K562 (cell line): Measurements from ENCODE around the gene FMOD. TPM values are rescaled to one million over a fixed set of nuclear protein-coding genes. Genes with fewer than 3 reads are reported as not detected.

Experiments used
- ARHGAP35 ChIP-seq: fragments of 450-650 bp; IDR thresholded peaks from 2 replicates; pipeline ENCODE4 v1.6.1; 2018; ENCODE audit not compliant: partially characterized antibody
- ATF3 ChIP-seq, 2 experiments: fragments of 450-650 bp in 1 of 2; sonication (generic) in 1 of 2; formaldehyde crosslinking in 1 of 2; IDR thresholded peaks in 1 of 2; conservative IDR thresholded peaks in 1 of 2; 2 replicates each; pipeline versions ENCODE4 v1.6.1 to v1.8.1; 2016 to 2023; ENCODE audit warnings: mild to moderate bottlenecking in 2 of 2, moderate library complexity in 2 of 2, inconsistent platforms in 1 of 2, missing genetic modification reagents in 1 of 2
- CBX8 ChIP-seq: fragments of 200-600 bp; sonication (generic); IDR thresholded peaks from 2 replicates; pipeline ENCODE4 v1.6.1; 2012; ENCODE audit warnings: borderline replicate concordance, mixed run types, low read depth, mild to moderate bottlenecking, moderate library complexity, mixed read lengths, low read length, control low read depth, inconsistent platforms; ENCODE audit not compliant: poor library complexity, severe bottlenecking; ENCODE audit errors: extremely low read depth
- FOXO4 ChIP-seq: fragments of 450-650 bp; formaldehyde crosslinking; IDR thresholded peaks from 2 replicates; pipeline ENCODE4 v1.4.0; 2020; ENCODE audit warnings: mild to moderate bottlenecking, moderate library complexity
- HNRNPLL ChIP-seq: fragments of 200-400 bp; formaldehyde crosslinking; IDR thresholded peaks from 2 replicates; pipeline ENCODE4 v1.6.1; 2017; ENCODE audit warnings: low read length, low read depth, mild to moderate bottlenecking; ENCODE audit not compliant: poor library complexity, severe bottlenecking
- MEF2A ChIP-seq: IDR thresholded peaks from 2 replicates; pipeline ENCODE4 v1.6.1; 2011; ENCODE audit warnings: low read depth, mild to moderate bottlenecking, low read length, moderate library complexity; ENCODE audit not compliant: control insufficient read depth
- MTA1 ChIP-seq: fragments of 450-650 bp; IDR thresholded peaks from 2 replicates; pipeline ENCODE4 v1.6.1; 2017; ENCODE audit warnings: borderline replicate concordance
- NBN ChIP-seq: fragments of 450-650 bp; IDR thresholded peaks from 2 replicates; pipeline ENCODE4 v1.6.1; 2016; ENCODE audit warnings: low read depth, mild to moderate bottlenecking
- NFE2L1 ChIP-seq: fragments of 450-650 bp; IDR thresholded peaks from 2 replicates; pipeline ENCODE4 v1.6.1; 2016; ENCODE audit warnings: missing genetic modification characterization, low read depth, mild to moderate bottlenecking, missing compliant biosample characterization, moderate library complexity, borderline replicate concordance
- PHB2 ChIP-seq: fragments of 450-650 bp; IDR thresholded peaks from 2 replicates; pipeline ENCODE4 v1.6.1; 2017; ENCODE audit warnings: low read depth
- RBBP5 ChIP-seq: fragments of 200-600 bp; sonication (generic); IDR thresholded peaks from 2 replicates; pipeline ENCODE4 v1.6.1; 2012; ENCODE audit warnings: borderline replicate concordance, mild to moderate bottlenecking, low read length, control low read depth, inconsistent platforms; ENCODE audit not compliant: insufficient read depth, poor library complexity, severe bottlenecking
- SOX6 ChIP-seq: fragments of 450-650 bp; IDR thresholded peaks from 2 replicates; pipeline ENCODE4 v1.6.1; 2014; ENCODE audit warnings: mild to moderate bottlenecking
- STAT5A ChIP-seq: IDR thresholded peaks from 2 replicates; pipeline ENCODE4 v1.6.1; 2012; ENCODE audit warnings: low read length, inconsistent platforms, borderline replicate concordance
- TBL1XR1 ChIP-seq, 2 experiments: IDR thresholded peaks; 2 replicates each; pipeline ENCODE4 v1.6.1; 2012; ENCODE audit warnings: improper control_type of control experiment in 2 of 2, low read length in 2 of 2, mild to moderate bottlenecking in 1 of 2
- TOE1 ChIP-seq, 2 experiments: fragments of 450-650 bp in 1 of 2; sonication (generic) in 1 of 2; formaldehyde crosslinking in 1 of 2; IDR thresholded peaks; 2 replicates each; pipeline versions ENCODE4 v1.7.1 to v1.8.0; 2016 to 2022; ENCODE audit warnings: borderline replicate concordance in 2 of 2, mild to moderate bottlenecking in 2 of 2, antibody characterized with exemption in 1 of 2, inconsistent platforms in 1 of 2, low read depth in 1 of 2, missing genetic modification reagents in 1 of 2, moderate library complexity in 1 of 2
- ZBTB2 ChIP-seq: fragments of 450-650 bp; IDR thresholded peaks from 2 replicates; pipeline ENCODE4 v1.6.1; 2016; ENCODE audit warnings: antibody characterized with exemption
- ZNF449 ChIP-seq: fragments of 250-450 bp; sonication (Bioruptor Pico); IDR thresholded peaks from 2 replicates; pipeline ENCODE4 v1.8.0; 2022; ENCODE audit warnings: moderate library complexity, mild to moderate bottlenecking, inconsistent platforms
- ZNF644 ChIP-seq: fragments of 200-800 bp; sonication (Bioruptor generic); IDR thresholded peaks from 2 replicates; pipeline ENCODE4 v1.6.1; 2016; ENCODE audit warnings: low read depth, missing genetic modification characterization, missing compliant biosample characterization
- ZNF766 ChIP-seq: fragments of 200-800 bp; sonication (Bioruptor generic); conservative IDR thresholded peaks from 2 replicates; pipeline ENCODE4 v1.6.1; 2016; ENCODE audit warnings: missing genetic modification characterization, missing compliant biosample characterization
- polyA plus RNA-seq, 8 experiments: library from polyadenylated mRNA; depleted of rRNA in 4 of 8; stranded (reverse) in 5 of 8; unstranded in 3 of 8; fragments of >200 nt; fragmentation: Nextera tagmentation in 2 of 8; fragmentation: Illumina TruSeq in 1 of 8; extraction: Ambion mirVana in 2 of 8; extraction: Trizol in 1 of 8; gene quantifications; 2 replicates each; pipeline versions ENCODE4 v1.2.1 to v1.2.3, GENCODE V29; 2011 to 2014; ENCODE audit warnings: inconsistent platforms in 1 of 8, missing spikeins in 1 of 8
- total RNA-seq, 7 experiments: library from RNA; depleted of rRNA in 6 of 7; stranded (reverse); fragments of >200 nt in 6 of 7; fragmentation: Illumina TruSeq in 2 of 7; extraction: Trizol in 2 of 7; gene quantifications; 2 replicates each; pipeline versions ENCODE4 v1.2.1 to v1.2.3, GENCODE V29; 2011 to 2021; ENCODE audit warnings: low replicate concordance in 1 of 7

Gene FMOD
- total and polyA plus RNA-seq, 9 of the 15 experiments (the other 6 are each of a cell fraction or from before 2014, with no cell fraction given): 0.03 to 0.13 (median 0.03) TPM; not detected in 6

GRCh38 chr1:203300441-203301330 is 50.2 kb downstream of the FMOD start (continued):
- peak; percentile 35; the same call in 1 of the 2 replicates for TF ChIP-seq ATF3 (IDR thresholded peaks at IDR 0.05)
- TF ChIP-seq ATF3 (CRISPR knock-in tag; conservative IDR thresholded peaks at IDR 0.05): no peak
- no peak for TF ChIP-seq NFE2L1 (tag)
- 0 out of 2 replicates have a peak, but pooled peaks have one; percentile 10 for TF ChIP-seq TOE1 (IDR thresholded peaks at IDR 0.05; ENCODE audit: borderline replicate concordance)
- TF ChIP-seq TOE1 (CRISPR knock-in tag; IDR thresholded peaks at IDR 0.05; ENCODE audit: borderline replicate concordance, low read depth): no peak
- TF ChIP-seq NBN: peak; percentile 83; the same call in 1 of the 2 replicates
- TF ChIP-seq ZNF644: peak; percentile 95
- TF ChIP-seq ARHGAP35: no peak
- TF ChIP-seq TBL1XR1 (IDR thresholded peaks at IDR 0.05; ENCODE audit: low read length in 2 of 2): peak in 1 of 2 experiments; percentile 97; a peak in 2 of 4 replicates
- no peak for TF ChIP-seq HNRNPLL
- peak; percentile 68; the same call in 1 of the 2 replicates for TF ChIP-seq MTA1
- peak; percentile 90 for TF ChIP-seq STAT5A
- peak; percentile 74 for TF ChIP-seq PHB2
- TF ChIP-seq RBBP5: peak; percentile 58
- no peak for TF ChIP-seq FOXO4 (CRISPR knock-in tag)
- TF ChIP-seq CBX8: no peak
- peak; percentile 61; the same call in 1 of the 2 replicates for TF ChIP-seq ZNF449 (CRISPR knock-in tag)
- TF ChIP-seq SOX6: peak; percentile 92
- peak; percentile 96 for TF ChIP-seq ZNF766 (CRISPR knock-in tag)
- TF ChIP-seq MEF2A: peak; percentile 93
- 0 out of 2 replicates have a peak, but pooled peaks have one; percentile 60 for TF ChIP-seq ZBTB2
